Ishikawa (cell line): ENCODE measurements around the gene KCNK10.

Source experiments
- CEBPB ChIP-seq: IDR thresholded peaks from 2 replicates; pipeline ENCODE4 v1.6.1; 2012
- CREB1 ChIP-seq: IDR thresholded peaks from 2 replicates; pipeline ENCODE4 v1.6.1; 2012; ENCODE audit warnings: low read depth
- EGR1 ChIP-seq: IDR thresholded peaks from 2 replicates; pipeline ENCODE4 v1.6.1; 2012
- EP300 ChIP-seq: IDR thresholded peaks from 2 replicates; pipeline ENCODE4 v1.6.1; 2012; ENCODE audit warnings: borderline replicate concordance
- FOXM1 ChIP-seq: IDR thresholded peaks from 2 replicates; pipeline ENCODE4 v1.6.1; 2012; ENCODE audit warnings: low read depth, borderline replicate concordance
- NFIC ChIP-seq: IDR thresholded peaks from 2 replicates; pipeline ENCODE4 v1.6.1; 2012
- RAD21 ChIP-seq: IDR thresholded peaks from 2 replicates; pipeline ENCODE4 v1.6.1; 2012; ENCODE audit warnings: low read depth
- TAF1 ChIP-seq: IDR thresholded peaks from 2 replicates; pipeline ENCODE4 v1.6.1; 2012; ENCODE audit warnings: low read depth, mild to moderate bottlenecking
- TCF12 ChIP-seq: IDR thresholded peaks from 2 replicates; pipeline ENCODE4 v1.6.1; 2012; ENCODE audit warnings: low read depth
- TEAD4 ChIP-seq: IDR thresholded peaks from 2 replicates; pipeline ENCODE4 v1.6.1; 2012
- YY1 ChIP-seq: IDR thresholded peaks from 2 replicates; pipeline ENCODE4 v1.6.1; 2012; ENCODE audit warnings: low read depth
- ZBTB7A ChIP-seq: IDR thresholded peaks from 2 replicates; pipeline ENCODE4 v1.6.1; 2012; ENCODE audit warnings: low read depth
- TF ChIP-seq, protein P1 (sequence below): IDR thresholded peaks from 2 replicates; pipeline ENCODE4 v1.6.1; 2012
- TF ChIP-seq, protein P2 (sequence below): IDR thresholded peaks from 2 replicates; pipeline ENCODE4 v1.6.1; 2012; ENCODE audit warnings: low read depth, mild to moderate bottlenecking
- TF ChIP-seq, protein P3 (sequence below): IDR thresholded peaks from 2 replicates; pipeline ENCODE4 v1.6.1; 2012

KCNK10 gene

DNA sequence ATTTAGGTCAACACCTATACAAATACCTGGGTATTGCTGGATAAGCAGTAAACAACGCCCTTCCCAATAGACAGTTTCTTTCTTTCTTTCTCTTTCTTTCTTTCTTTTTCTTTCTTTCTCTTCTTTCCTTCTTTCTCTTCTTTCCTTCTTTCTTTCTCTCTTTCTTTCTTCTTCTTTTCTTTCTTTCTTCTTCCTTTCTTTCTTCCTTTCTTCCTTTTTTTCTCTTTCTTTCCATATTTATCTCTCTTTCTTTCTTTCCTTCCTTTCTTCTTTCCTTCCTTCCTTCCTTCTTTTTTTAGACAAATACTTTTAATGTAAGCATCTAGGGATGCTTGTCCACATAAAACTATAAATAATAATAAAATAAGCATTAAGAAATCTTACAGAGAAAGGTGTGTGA is 123.2 kb downstream of the KCNK10 start:
- TF ChIP-seq NFIC: no peak
- no peak for TF ChIP-seq EGR1
- TF ChIP-seq, protein P1, sequence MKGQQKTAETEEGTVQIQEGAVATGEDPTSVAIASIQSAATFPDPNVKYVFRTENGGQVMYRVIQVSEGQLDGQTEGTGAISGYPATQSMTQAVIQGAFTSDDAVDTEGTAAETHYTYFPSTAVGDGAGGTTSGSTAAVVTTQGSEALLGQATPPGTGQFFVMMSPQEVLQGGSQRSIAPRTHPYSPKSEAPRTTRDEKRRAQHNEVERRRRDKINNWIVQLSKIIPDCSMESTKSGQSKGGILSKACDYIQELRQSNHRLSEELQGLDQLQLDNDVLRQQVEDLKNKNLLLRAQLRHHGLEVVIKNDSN: no peak
- TF ChIP-seq, protein P2, sequence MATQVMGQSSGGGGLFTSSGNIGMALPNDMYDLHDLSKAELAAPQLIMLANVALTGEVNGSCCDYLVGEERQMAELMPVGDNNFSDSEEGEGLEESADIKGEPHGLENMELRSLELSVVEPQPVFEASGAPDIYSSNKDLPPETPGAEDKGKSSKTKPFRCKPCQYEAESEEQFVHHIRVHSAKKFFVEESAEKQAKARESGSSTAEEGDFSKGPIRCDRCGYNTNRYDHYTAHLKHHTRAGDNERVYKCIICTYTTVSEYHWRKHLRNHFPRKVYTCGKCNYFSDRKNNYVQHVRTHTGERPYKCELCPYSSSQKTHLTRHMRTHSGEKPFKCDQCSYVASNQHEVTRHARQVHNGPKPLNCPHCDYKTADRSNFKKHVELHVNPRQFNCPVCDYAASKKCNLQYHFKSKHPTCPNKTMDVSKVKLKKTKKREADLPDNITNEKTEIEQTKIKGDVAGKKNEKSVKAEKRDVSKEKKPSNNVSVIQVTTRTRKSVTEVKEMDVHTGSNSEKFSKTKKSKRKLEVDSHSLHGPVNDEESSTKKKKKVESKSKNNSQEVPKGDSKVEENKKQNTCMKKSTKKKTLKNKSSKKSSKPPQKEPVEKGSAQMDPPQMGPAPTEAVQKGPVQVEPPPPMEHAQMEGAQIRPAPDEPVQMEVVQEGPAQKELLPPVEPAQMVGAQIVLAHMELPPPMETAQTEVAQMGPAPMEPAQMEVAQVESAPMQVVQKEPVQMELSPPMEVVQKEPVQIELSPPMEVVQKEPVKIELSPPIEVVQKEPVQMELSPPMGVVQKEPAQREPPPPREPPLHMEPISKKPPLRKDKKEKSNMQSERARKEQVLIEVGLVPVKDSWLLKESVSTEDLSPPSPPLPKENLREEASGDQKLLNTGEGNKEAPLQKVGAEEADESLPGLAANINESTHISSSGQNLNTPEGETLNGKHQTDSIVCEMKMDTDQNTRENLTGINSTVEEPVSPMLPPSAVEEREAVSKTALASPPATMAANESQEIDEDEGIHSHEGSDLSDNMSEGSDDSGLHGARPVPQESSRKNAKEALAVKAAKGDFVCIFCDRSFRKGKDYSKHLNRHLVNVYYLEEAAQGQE: no peak
- TF ChIP-seq CEBPB: no peak
- no peak for TF ChIP-seq TEAD4
- TF ChIP-seq EP300: no peak
- TF ChIP-seq CREB1: no peak
- no peak for TF ChIP-seq ZBTB7A
- TF ChIP-seq, protein P3, sequence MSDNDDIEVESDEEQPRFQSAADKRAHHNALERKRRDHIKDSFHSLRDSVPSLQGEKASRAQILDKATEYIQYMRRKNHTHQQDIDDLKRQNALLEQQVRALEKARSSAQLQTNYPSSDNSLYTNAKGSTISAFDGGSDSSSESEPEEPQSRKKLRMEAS: no peak
- no peak for TF ChIP-seq RAD21
- TF ChIP-seq TCF12: no peak
- TF ChIP-seq TAF1: no peak
- no peak for TF ChIP-seq FOXM1
- no peak for TF ChIP-seq YY1

DNA sequence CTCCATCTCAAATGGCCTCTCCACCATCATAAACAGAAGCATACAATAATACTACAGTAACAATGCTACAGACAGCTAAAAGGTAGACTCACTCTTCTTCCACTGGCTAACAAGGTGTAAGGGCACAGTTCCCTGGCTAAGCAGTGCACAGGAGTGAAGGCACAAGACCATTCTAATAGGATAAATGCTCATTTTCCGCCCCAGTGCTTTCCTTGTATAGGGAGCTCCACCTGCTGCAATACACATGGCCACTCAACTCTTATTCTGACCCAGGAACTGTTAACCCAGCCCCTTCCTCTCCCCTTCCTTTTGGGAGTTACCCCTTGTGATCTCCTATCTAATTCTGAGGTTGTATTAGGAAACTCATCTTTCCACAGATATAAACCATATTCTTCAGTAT is 124.6 kb downstream of the KCNK10 start:
- TF ChIP-seq CREB1 (no peak), TEAD4 (no peak), FOXM1 (no peak), EP300 (no peak), RAD21 (no peak)
- TF ChIP-seq, protein P2: no peak

DNA sequence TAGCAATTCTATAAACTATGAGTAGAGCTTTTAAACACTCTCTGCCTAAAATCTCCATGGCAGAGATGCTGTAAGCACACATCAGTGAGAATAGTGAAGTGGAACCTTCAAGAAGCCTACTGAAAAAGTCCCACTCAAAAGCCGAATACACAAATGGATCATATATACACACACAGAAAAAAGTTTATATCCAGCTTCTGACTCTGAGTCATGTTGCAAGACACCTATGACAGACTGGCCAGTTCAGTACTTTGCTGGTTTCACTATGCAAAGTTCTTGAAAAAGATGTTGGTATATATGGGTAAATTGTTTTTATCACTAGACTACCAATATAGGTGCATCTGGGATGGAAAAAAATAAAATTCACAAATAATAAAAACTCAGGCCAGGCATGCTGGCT is 126.1 kb downstream of the KCNK10 start:
- no peak for TF ChIP-seq EP300

DNA sequence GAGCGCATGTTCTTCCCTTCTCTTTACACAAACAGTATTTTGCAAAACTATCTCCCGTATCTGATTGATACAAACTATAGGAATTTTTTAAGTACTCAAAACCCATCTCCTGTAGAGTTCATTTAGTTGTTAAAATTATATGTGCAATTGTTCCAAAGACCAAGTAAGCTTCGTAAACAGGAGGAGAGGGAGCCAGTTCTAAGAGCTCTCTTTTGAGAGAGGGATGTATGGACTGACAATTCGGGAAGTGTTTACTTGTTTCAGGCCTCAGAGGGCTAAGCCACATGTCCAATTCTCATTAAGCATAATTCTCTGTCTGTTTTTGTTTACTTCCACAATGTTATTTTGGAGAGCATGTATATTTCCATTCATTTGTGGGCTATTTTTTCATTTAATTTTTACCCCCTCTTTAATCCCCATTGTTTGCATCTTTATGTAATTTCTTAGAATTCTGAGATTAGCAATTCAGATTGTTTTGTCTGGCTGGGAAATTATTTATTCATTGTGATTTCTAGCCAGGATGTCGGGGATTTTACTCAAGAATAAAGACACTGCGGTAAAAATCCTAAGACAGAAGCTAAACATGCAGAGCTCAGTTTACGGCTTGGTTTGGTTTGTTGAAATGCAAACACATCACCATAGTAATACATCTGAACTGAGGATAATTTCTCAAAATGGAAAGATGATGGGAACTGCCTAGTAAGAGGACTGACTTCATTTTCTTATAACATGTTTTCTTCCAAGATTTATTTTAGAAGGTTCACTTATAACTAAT is 126.8 kb downstream of the KCNK10 start:
- no peak for TF ChIP-seq RAD21
- no peak for TF ChIP-seq EGR1
- TF ChIP-seq NFIC: no peak
- TF ChIP-seq, protein P3: no peak
- no peak for TF ChIP-seq YY1
- no peak for TF ChIP-seq TEAD4
- no peak for TF ChIP-seq FOXM1
- TF ChIP-seq, protein P1: no peak
- no peak for TF ChIP-seq CEBPB
- no peak for TF ChIP-seq TAF1
- TF ChIP-seq CREB1: no peak
- TF ChIP-seq, protein P2: no peak
- TF ChIP-seq ZBTB7A: no peak
- no peak for TF ChIP-seq TCF12

DNA sequence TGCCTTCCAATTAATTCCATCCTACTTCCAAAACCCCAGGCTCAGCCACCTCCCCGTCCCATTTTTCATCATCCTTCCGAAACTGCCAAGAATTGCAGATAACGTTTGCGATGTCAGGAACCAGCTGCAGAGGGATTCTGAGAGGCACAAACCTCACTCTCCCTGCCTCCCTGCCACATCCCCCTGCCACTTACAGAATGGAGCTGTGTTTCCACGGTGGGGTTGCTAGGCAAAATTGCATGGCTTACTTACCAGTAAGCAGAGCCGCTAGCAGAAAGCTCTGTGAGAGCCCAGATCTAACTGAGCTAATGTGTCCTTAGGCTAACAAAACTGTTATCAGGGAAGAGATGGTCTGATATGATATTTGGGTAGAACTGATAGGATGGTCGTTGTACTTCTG is 127.4 kb downstream of the KCNK10 start:
- TF ChIP-seq CEBPB (no peak), YY1 (no peak), ZBTB7A (no peak), TCF12 (no peak), NFIC (no peak), TAF1 (no peak), FOXM1 (no peak), TEAD4 (no peak), RAD21 (no peak), EP300 (no peak), CREB1 (no peak), EGR1 (no peak)
- TF ChIP-seq, protein P1: no peak
- TF ChIP-seq, protein P3: no peak
- TF ChIP-seq, protein P2: no peak
